ENCODE data around the gene ENGASE. TPM values are rescaled to one million over a fixed set of nuclear protein-coding genes. Genes with fewer than 3 reads are reported as not detected.
A peak's percentile ranks its signal among the peaks of the same experiment; 100 is the strongest.
"Not testable (repeated sequence)": the region's sequence is repeated elsewhere in the genome, so short reads cannot be mapped to it uniquely, and the experiment has no call there.

ENGASE gene
- total RNA-seq, 1 donor from 2014 or later = 12.5 TPM

DNA sequence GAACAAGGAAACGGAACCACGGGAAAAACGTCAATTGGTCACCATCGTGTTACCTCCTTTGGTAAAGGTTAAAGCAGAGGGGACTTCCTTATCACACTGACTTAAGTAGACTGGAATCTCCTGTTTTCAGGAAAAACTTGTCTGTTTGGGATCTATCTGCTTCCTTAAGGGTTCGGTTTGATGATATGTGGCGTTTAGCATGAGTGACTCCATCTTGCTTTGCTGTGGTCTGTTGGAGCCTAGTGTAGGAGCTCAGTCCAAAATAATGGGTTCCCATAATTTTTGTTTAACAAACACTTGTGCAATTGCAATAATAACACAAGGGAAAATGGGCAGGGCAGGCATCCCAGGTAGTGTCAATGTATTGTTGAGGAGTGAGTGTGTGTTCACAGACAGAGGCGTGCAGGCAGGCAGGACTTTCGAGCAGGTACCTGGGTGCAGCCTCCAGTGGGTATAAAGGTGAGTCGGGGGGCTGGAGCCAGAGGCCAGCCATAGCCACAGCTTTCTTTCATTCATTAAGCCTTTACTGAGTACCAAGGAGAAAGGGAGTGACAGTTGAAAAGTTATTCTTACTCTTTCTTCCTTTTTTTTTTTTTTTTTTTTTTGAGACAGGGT is 4.3 kb upstream of the ENGASE start:
- no peaks in the 10 kb centered on the region for H3K27me3 ChIP-seq (ENCODE audit: control insufficient read depth in 3 of 3, insufficient read depth in 3 of 3, low read length in 3 of 3)
- no peaks in the 10 kb centered on the region for H3K36me3 ChIP-seq (ENCODE audit: control insufficient read depth in 3 of 3, insufficient read depth in 3 of 3, low read length in 3 of 3)
- H3K27ac ChIP-seq (ENCODE audit: low read depth, low read length) = no peak overlapping the region
- H3K9me3 ChIP-seq (ENCODE audit: control insufficient read depth in 3 of 3, low read length in 3 of 3) = no peaks in the 10 kb centered on the region
- H3K9ac ChIP-seq (ENCODE audit: low read depth in 1 of 3, low read length in 3 of 3) = no peak overlapping the region
- peaks cover 3 to 11% (median 4%) of the 10 kb centered on the region in 3 donors for H3K4me1 ChIP-seq (ENCODE audit: control insufficient read depth in 3 of 3, insufficient read depth in 3 of 3, low read length in 3 of 3)
- H3K4me3 ChIP-seq (ENCODE audit: low read length in 3 of 3) = no peak overlapping the region

DNA sequence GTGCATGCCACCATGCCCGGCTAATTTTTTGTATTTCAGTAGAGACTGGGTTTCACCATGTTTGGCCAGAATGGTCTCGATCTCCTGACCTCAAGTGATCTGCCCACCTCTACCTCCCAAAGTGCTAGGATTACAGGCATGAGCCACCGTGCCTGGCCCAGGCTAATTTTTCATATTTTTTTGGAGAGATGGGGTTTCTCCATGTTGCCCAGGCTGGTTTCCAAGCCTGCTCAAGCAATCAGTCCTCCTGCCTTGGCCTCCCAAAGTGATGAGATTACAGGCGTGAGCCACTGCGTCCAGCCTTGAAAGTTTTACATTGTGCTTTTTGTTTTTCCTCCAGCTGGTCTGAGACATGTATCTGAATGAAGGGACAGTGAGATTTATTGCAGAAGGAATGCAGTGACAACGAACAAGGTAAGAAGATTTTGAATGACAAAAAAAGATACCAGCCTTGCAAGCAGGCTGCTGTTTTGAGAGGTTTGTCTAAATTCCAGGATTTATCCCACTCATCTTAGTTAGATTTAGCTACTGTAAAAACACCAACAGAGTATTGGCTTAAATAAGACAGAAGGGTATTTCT is 3.4 kb upstream of the ENGASE start:
- Histone ChIP-seq H3K4me1 (ENCODE audit: control insufficient read depth in 3 of 3, insufficient read depth in 3 of 3, low read length in 3 of 3) (peaks cover 8 to 20% (median 13%) of the 10 kb centered on the region in 3 donors), H3K36me3 (ENCODE audit: control insufficient read depth in 3 of 3, insufficient read depth in 3 of 3, low read length in 3 of 3) (no peaks in the 10 kb centered on the region), H3K27me3 (ENCODE audit: control insufficient read depth in 3 of 3, insufficient read depth in 3 of 3, low read length in 3 of 3) (no peaks in the 10 kb centered on the region), H3K27ac (ENCODE audit: low read depth, low read length) (no peak overlapping the region), H3K9me3 (ENCODE audit: control insufficient read depth in 3 of 3, low read length in 3 of 3) (no peaks in the 10 kb centered on the region), H3K9ac (ENCODE audit: low read depth in 1 of 3, low read length in 3 of 3) (no peak overlapping the region), H3K4me3 (ENCODE audit: low read length in 3 of 3) (no peak overlapping the region)

DNA sequence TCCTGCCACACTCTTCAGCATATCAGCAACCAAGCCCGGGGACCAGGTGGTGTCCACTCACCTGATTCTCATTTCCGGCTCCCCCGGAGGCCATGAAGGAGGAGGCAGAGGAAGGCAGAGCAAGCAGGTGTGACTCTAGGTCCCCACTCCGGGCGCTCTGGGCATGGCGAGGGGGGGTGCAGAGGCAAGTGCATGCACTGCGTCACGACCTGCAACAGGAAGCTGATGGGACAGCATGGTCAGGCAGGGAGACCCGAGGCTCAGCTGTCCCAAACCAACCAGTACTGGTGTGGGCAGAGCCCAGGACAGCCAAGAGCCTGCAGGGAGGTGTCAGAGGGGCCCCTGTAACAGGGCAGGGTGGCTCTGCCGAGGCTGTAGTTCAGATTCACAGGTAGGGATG is 2.1 kb upstream of the ENGASE start:
- Histone ChIP-seq H3K27me3 (ENCODE audit: control insufficient read depth in 3 of 3, insufficient read depth in 3 of 3, low read length in 3 of 3) (no peaks in the 10 kb centered on the region), H3K27ac (ENCODE audit: low read depth, low read length) (no peak overlapping the region), H3K9ac (ENCODE audit: low read depth in 1 of 3, low read length in 3 of 3) (no peak overlapping the region), H3K36me3 (ENCODE audit: control insufficient read depth in 3 of 3, insufficient read depth in 3 of 3, low read length in 3 of 3) (no peaks in the 10 kb centered on the region), H3K4me1 (ENCODE audit: control insufficient read depth in 3 of 3, insufficient read depth in 3 of 3, low read length in 3 of 3) (peaks cover 17 to 31% (median 23%) of the 10 kb centered on the region in 3 donors), H3K9me3 (ENCODE audit: control insufficient read depth in 3 of 3, low read length in 3 of 3) (no peaks in the 10 kb centered on the region), H3K4me3 (ENCODE audit: low read length in 3 of 3) (no peak overlapping the region)

DNA sequence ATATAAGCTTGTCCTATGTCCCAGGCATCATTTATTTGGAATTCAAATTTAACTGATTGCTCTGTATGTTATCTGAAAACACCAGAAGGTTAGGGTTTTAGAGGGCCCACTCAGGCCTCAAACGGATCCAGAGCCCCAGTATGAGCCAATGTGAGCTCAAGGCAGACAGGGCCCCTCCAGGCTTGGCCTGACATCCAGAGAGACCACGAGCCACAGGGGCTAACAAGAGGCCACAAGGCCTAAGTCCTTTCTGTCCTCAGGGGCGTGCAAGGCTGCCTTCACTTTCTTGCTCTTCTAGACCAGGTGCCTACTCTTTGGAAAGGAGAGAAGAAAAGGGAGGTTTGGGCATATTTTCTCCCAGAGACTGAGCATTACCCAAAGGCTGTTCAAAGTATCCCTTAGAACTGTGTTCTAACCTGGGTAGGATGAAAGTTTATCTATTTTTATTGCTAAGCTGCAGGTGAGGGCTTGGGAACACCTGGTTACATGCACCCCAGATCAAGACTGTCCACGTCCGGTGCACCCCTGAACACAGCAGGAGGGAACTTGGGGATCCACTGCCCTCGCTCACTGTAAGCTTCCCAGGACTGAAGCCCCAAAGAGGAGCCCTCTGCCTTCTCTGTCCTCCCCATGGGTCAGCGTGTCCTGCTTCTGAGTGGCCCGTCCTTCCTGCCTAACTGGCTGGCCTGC is 1.5 kb upstream of the ENGASE start:
- no peak overlapping the region for H3K9ac ChIP-seq (ENCODE audit: low read depth in 1 of 3, low read length in 3 of 3)
- no peak overlapping the region for H3K4me3 ChIP-seq (ENCODE audit: low read length in 3 of 3)
- no peaks in the 10 kb centered on the region for H3K27me3 ChIP-seq (ENCODE audit: control insufficient read depth in 3 of 3, insufficient read depth in 3 of 3, low read length in 3 of 3)
- peak overlapping the region; percentile 80 for H3K27ac ChIP-seq (ENCODE audit: low read depth, low read length)
- peaks cover 19 to 36% (median 24%) of the 10 kb centered on the region in 3 donors for H3K4me1 ChIP-seq (ENCODE audit: control insufficient read depth in 3 of 3, insufficient read depth in 3 of 3, low read length in 3 of 3)
- no peaks in the 10 kb centered on the region for H3K9me3 ChIP-seq (ENCODE audit: control insufficient read depth in 3 of 3, low read length in 3 of 3)
- H3K36me3 ChIP-seq (ENCODE audit: control insufficient read depth in 3 of 3, insufficient read depth in 3 of 3, low read length in 3 of 3) = peaks cover 0 to under 1% (median 0%) of the 10 kb centered on the region in 3 donors

DNA sequence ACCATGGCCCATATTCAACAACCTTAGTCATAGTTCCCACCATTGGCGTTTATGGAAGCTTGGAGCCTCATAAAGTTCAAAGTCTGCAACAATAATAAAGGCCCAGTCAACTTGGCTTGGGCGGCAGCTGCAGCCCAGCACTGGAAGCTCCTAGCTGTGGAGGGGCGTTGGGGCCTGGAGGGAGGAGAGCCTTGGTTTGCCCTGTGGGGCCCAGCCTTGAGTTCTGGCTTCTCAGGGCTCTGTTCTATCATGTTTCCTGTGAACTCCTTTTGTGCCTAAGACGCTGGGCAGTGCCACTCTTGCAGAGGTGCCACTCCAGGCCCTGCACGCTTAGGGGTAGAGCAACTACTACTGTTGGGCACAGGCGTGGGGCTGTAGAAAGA is 927 bp upstream of the ENGASE start:
- H3K27me3 ChIP-seq (ENCODE audit: control insufficient read depth in 3 of 3, insufficient read depth in 3 of 3, low read length in 3 of 3) = no peaks in the 10 kb centered on the region
- H3K4me1 ChIP-seq (ENCODE audit: control insufficient read depth in 3 of 3, insufficient read depth in 3 of 3, low read length in 3 of 3) = peaks cover 21 to 39% (median 30%) of the 10 kb centered on the region in 3 donors
- no peak overlapping the region for H3K4me3 ChIP-seq (ENCODE audit: low read length in 3 of 3)
- H3K9ac ChIP-seq (ENCODE audit: low read depth in 1 of 3, low read length in 3 of 3) = no peak overlapping the region
- H3K27ac ChIP-seq (ENCODE audit: low read depth, low read length) = peak overlapping the region; percentile 80
- H3K9me3 ChIP-seq (ENCODE audit: control insufficient read depth in 3 of 3, low read length in 3 of 3) = no peaks in the 10 kb centered on the region
- peaks cover 4 to 6% (median 5%) of the 10 kb centered on the region in 3 donors for H3K36me3 ChIP-seq (ENCODE audit: control insufficient read depth in 3 of 3, insufficient read depth in 3 of 3, low read length in 3 of 3)

DNA sequence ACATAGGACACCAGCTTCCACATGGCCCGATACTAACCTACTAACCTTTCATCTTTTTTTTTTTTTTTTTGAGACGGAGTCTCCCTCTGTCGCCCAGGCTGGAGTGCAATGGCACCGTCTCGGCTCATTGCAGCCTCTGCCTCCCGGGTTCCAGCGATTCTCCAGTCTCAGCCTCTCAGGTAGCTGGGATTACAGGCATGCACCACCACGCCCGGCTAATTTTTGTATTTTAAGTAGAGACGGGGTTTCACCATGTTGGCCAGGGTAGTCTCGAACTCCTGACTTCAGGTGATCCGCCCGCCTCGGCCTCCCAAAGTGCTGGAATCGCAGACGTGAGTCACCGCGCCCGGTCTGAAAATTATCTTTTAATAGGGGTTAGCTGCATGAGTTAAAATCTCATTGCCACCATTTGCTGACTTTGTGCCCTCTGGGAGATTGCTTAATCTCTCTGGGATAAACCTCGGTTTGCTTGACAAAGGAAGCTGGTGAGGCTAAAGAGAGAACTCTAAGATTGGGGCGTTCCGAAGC is 439 bp upstream of the ENGASE start:
- not testable (repeated sequence) for H3K9me3 ChIP-seq (ENCODE audit: control insufficient read depth in 3 of 3, low read length in 3 of 3); H3K27me3 ChIP-seq (ENCODE audit: control insufficient read depth in 3 of 3, insufficient read depth in 3 of 3, low read length in 3 of 3)
- H3K4me3 ChIP-seq (ENCODE audit: low read length in 3 of 3) = peak overlapping the region; percentile 59 to 69 (median 64)
- peaks cover 21 to 39% (median 33%) of the 10 kb centered on the region in 3 donors for H3K4me1 ChIP-seq (ENCODE audit: control insufficient read depth in 3 of 3, insufficient read depth in 3 of 3, low read length in 3 of 3)
- H3K36me3 ChIP-seq (ENCODE audit: control insufficient read depth in 3 of 3, insufficient read depth in 3 of 3, low read length in 3 of 3) = peaks cover 9 to 11% (median 9%) of the 10 kb centered on the region in 3 donors
- H3K9ac ChIP-seq (ENCODE audit: low read depth in 1 of 3, low read length in 3 of 3) = peak overlapping the region in 1 of 3 donors; percentile 60
- peak overlapping the region; percentile 80 for H3K27ac ChIP-seq (ENCODE audit: low read depth, low read length)

DNA sequence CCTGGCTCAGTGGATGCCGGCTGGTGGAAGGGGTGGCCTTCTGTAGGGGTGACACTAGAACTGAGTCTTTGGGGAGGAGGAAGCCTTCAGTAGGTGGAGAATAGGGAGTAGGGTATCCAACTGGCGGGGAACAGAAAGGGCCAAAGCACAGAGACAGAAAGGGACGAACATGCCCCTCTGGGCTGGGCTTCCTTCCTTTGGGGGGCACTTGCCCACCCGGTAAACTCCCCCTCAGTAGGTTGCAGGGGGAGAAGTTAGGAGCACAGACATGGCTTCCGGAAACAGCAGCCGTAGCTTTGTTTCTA is 774 bp downstream of the ENGASE start:
- peak overlapping the region; percentile 78 to 94 (median 84) for H3K9ac ChIP-seq (ENCODE audit: low read depth in 1 of 3, low read length in 3 of 3)
- H3K27ac ChIP-seq (ENCODE audit: low read depth, low read length) = peak overlapping the region; percentile 80
- H3K4me1 ChIP-seq (ENCODE audit: control insufficient read depth in 3 of 3, insufficient read depth in 3 of 3, low read length in 3 of 3) = peaks cover 21 to 42% (median 39%) of the 10 kb centered on the region in 3 donors
- H3K4me3 ChIP-seq (ENCODE audit: low read length in 3 of 3) = peak overlapping the region; percentile 77 to 91 (median 91)
- H3K9me3 ChIP-seq (ENCODE audit: control insufficient read depth in 3 of 3, low read length in 3 of 3) = no peaks in the 10 kb centered on the region
- peaks cover 21 to 23% (median 22%) of the 10 kb centered on the region in 3 donors for H3K36me3 ChIP-seq (ENCODE audit: control insufficient read depth in 3 of 3, insufficient read depth in 3 of 3, low read length in 3 of 3)
- no peaks in the 10 kb centered on the region for H3K27me3 ChIP-seq (ENCODE audit: control insufficient read depth in 3 of 3, insufficient read depth in 3 of 3, low read length in 3 of 3)

DNA sequence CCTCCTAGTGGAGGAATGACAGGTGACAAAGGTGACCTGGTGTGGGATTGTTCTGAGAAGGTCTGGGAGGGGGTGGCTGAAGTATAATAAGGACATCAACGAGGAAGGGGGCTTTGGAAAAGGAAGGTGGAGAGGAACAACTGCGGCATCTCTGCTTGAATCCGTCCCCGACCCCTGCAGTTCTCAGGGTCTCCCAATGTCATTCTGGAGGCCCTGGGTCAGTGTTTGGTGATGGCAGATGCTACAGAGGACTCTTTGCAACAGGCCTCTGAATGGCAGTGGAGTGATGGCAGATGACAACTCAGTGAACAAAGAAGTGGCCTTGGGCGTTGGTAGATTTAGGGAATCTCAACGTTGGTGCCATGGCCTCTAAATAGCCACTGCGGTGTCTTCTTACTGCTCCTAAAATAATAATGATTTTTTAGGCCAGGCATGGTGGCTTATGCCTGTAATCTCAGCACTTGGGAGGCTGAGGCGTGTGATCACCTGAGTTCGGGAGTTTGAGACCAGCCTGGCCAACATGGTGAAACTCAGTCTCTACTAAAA is 1.3 kb downstream of the ENGASE start:
- Histone ChIP-seq H3K4me3 (ENCODE audit: low read length in 3 of 3) (peak overlapping the region; percentile 77 to 91 (median 91)), H3K9me3 (ENCODE audit: control insufficient read depth in 3 of 3, low read length in 3 of 3) (no peaks in the 10 kb centered on the region), H3K4me1 (ENCODE audit: control insufficient read depth in 3 of 3, insufficient read depth in 3 of 3, low read length in 3 of 3) (peaks cover 21 to 47% (median 39%) of the 10 kb centered on the region in 3 donors), H3K36me3 (ENCODE audit: control insufficient read depth in 3 of 3, insufficient read depth in 3 of 3, low read length in 3 of 3) (peaks cover 26 to 28% (median 27%) of the 10 kb centered on the region in 3 donors), H3K9ac (ENCODE audit: low read depth in 1 of 3, low read length in 3 of 3) (peak overlapping the region; percentile 78 to 94 (median 84)), H3K27ac (ENCODE audit: low read depth, low read length) (peak overlapping the region; percentile 80), H3K27me3 (ENCODE audit: control insufficient read depth in 3 of 3, insufficient read depth in 3 of 3, low read length in 3 of 3) (no peaks in the 10 kb centered on the region)

DNA sequence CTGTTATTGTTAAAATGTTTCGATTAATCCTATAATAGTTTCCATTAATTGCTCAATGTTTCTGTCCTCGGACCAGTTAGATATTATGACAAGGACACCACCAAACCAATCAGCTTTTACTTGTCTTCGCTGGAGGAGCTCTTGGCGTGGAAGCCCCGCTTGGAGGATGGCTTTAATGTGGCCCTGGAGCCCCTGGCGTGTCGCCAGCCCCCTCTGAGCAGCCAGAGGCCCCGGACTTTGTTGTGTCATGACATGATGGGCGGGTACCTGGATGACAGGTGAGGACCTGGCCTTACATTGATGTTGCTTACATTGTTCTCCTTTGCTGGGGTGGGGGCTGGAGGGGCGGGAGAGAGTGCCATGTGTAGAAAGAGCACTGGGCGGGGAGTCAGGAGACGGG is 3.0 kb downstream of the ENGASE start:
- peaks cover 30 to 36% (median 34%) of the 10 kb centered on the region in 3 donors for H3K36me3 ChIP-seq (ENCODE audit: control insufficient read depth in 3 of 3, insufficient read depth in 3 of 3, low read length in 3 of 3)
- H3K27me3 ChIP-seq (ENCODE audit: control insufficient read depth in 3 of 3, insufficient read depth in 3 of 3, low read length in 3 of 3) = no peaks in the 10 kb centered on the region

More for the DNA sequence above, 3.0 kb downstream of the ENGASE start:
- Histone ChIP-seq H3K9ac (ENCODE audit: low read depth in 1 of 3, low read length in 3 of 3) (peak overlapping the region in 1 of 3 donors; percentile 11), H3K27ac (ENCODE audit: low read depth, low read length) (no peak overlapping the region), H3K4me1 (ENCODE audit: control insufficient read depth in 3 of 3, insufficient read depth in 3 of 3, low read length in 3 of 3) (peaks cover 21 to 56% (median 39%) of the 10 kb centered on the region in 3 donors), H3K9me3 (ENCODE audit: control insufficient read depth in 3 of 3, low read length in 3 of 3) (no peaks in the 10 kb centered on the region), H3K4me3 (ENCODE audit: low read length in 3 of 3) (peak overlapping the region in 1 of 3 donors; percentile 22)
